ENCODE results near the gene FAM229B. TPM values are rescaled to one million over a fixed set of nuclear protein-coding genes. Genes with fewer than 3 reads are reported as not detected.
"Not testable (repeated sequence)": the region's sequence is repeated elsewhere in the genome, so short reads cannot be mapped to it uniquely, and the experiment has no call there.

The FAM229B gene
- total RNA-seq, 1 donor from 2014 or later, result 11.0 TPM

GRCh38 chr6:112044196-112044595, 43.2 kb upstream of the FAM229B start:
- Histone ChIP-seq H3K27ac (peak overlapping the region; percentile 88), H3K4me3 (no peak overlapping the region), H3K27me3 (no peaks in the 10 kb centered on the region), H3K36me3 (no peaks in the 10 kb centered on the region), H3K9me3 (no peaks in the 10 kb centered on the region), H3K4me1 (peaks cover 6% of the 10 kb centered on the region)
- intact Hi-C loops (cut with DNase I), result loop anchor here (5.0 kb wide), 1 partner anchor 337 kb away; no protein-coding TSS in a partner anchor
- TF ChIP-seq CTCF (IDR thresholded peaks at IDR 0.05) (no peak), POLR2AphosphoS5 (IDR thresholded peaks at IDR 0.05; ENCODE audit: insufficient read depth in 1 of 2, low read depth in 1 of 2) (no peak), POLR2A (IDR thresholded peaks at IDR 0.05) (no peak)
- no peak for DNase-seq (ENCODE audit: extremely low spot score in 2 of 2)

- Histone ChIP-seq H3K4me1 (peaks cover 6% of the 10 kb centered on the region), H3K36me3 (no peaks in the 10 kb centered on the region), H3K27ac (no peak overlapping the region), H3K27me3 (no peaks in the 10 kb centered on the region), H3K9me3 (no peaks in the 10 kb centered on the region), H3K4me3 (no peak overlapping the region)
- TF ChIP-seq CTCF (IDR thresholded peaks at IDR 0.05) (no peak), POLR2A (IDR thresholded peaks at IDR 0.05) (no peak), POLR2AphosphoS5 (IDR thresholded peaks at IDR 0.05; ENCODE audit: insufficient read depth in 1 of 2, low read depth in 1 of 2) (no peak)
- no peak for DNase-seq (ENCODE audit: extremely low spot score in 2 of 2)
- intact Hi-C loops (cut with DNase I), result loop anchor here (5.0 kb wide), 1 partner anchor 338 kb away; no protein-coding TSS in a partner anchor
Measured at GRCh38 chr6:112044856-112045255, 42.5 kb upstream of the FAM229B start.

- intact Hi-C loops (cut with DNase I); H3K27me3 ChIP-seq: not testable (repeated sequence)
Measured at GRCh38 chr6:112047523-112047922, 39.9 kb upstream of the FAM229B start.

GRCh38 chr6:112049026-112049799, 38.2 kb upstream of the FAM229B start:
- H3K9me3 ChIP-seq, result no peaks in the 10 kb centered on the region
- no peaks in the 10 kb centered on the region for H3K27me3 ChIP-seq
- H3K27ac ChIP-seq, result no peak overlapping the region
- H3K4me3 ChIP-seq, result no peak overlapping the region
- intact Hi-C loops (cut with DNase I), result no loop called here
- peaks cover under 1% of the 10 kb centered on the region for H3K4me1 ChIP-seq
- no peaks in the 10 kb centered on the region for H3K36me3 ChIP-seq
- TF ChIP-seq POLR2AphosphoS5 (IDR thresholded peaks at IDR 0.05; ENCODE audit: insufficient read depth in 1 of 2, low read depth in 1 of 2), result no peak
- no peak for TF ChIP-seq CTCF (IDR thresholded peaks at IDR 0.05)
- no peak for DNase-seq (ENCODE audit: extremely low spot score in 2 of 2)

More at GRCh38 chr6:112047523-112047922, 39.9 kb upstream of the FAM229B start:
- H3K4me3 ChIP-seq; DNase-seq (ENCODE audit: extremely low spot score in 2 of 2); H3K27ac ChIP-seq; H3K36me3 ChIP-seq; H3K9me3 ChIP-seq; H3K4me1 ChIP-seq: not testable (repeated sequence)

- Histone ChIP-seq H3K4me3 (no peak overlapping the region), H3K27ac (no peak overlapping the region), H3K9me3 (no peaks in the 10 kb centered on the region), H3K27me3 (no peaks in the 10 kb centered on the region), H3K36me3 (no peaks in the 10 kb centered on the region), H3K4me1 (no peaks in the 10 kb centered on the region)
- intact Hi-C loops (cut with DNase I), result loop anchor here (10.0 kb wide), 1 partner anchor 795 kb away; a partner anchor contains a TSS
- DNase-seq (ENCODE audit: extremely low spot score in 2 of 2), result no peak
- no peak for TF ChIP-seq POLR2A (IDR thresholded peaks at IDR 0.05)
- no peak for TF ChIP-seq POLR2AphosphoS5 (IDR thresholded peaks at IDR 0.05; ENCODE audit: insufficient read depth in 1 of 2, low read depth in 1 of 2)
- no peak for TF ChIP-seq CTCF (IDR thresholded peaks at IDR 0.05)
Measured at GRCh38 chr6:112049996-112050395, 37.4 kb upstream of the FAM229B start.

All from vagina (tissue), 2 donors.